Prostate gland (tissue), 2 donors: ENCODE results near the gene FAM149B1. TPM values are rescaled to one million over a fixed set of nuclear protein-coding genes. Genes with fewer than 3 reads are reported as not detected.

ENCODE experiments used
- DNase-seq: peaks from one replicate; pipeline ENCODE4 v3.0.0-alpha.2; 2019; ENCODE audit warnings: low spot score
- H3K27ac ChIP-seq, 2 donors: fragments of 200-600 bp; sonication (generic); 2 replicates each; pipeline ENCODE4 v1.5.1; 2017 to 2019
- H3K27me3 ChIP-seq: fragments of 200-600 bp; sonication (generic); replicated peaks from 2 replicates; pipeline ENCODE4 v1.5.1; 2019; ENCODE audit not compliant: insufficient read depth
- H3K36me3 ChIP-seq, 2 donors: fragments of 200-600 bp; sonication (generic); 1 replicate in 1 of 2; 2 replicates in 1 of 2; pipeline versions ENCODE4 v1.5.1 to v1.8.1; 2017 to 2019
- H3K4me1 ChIP-seq: fragments of 200-600 bp; sonication (generic); replicated peaks from 2 replicates; pipeline ENCODE4 v1.5.1; 2019
- H3K4me3 ChIP-seq, 2 donors: fragments of 200-600 bp; sonication (generic); 2 replicates each; pipeline ENCODE4 v1.5.1; 2017 to 2019
- H3K9me3 ChIP-seq: fragments of 200-600 bp; sonication (generic); 2 replicates; pipeline ENCODE4 v1.5.1; 2017
- CTCF ChIP-seq, 4 experiments: fragments of 200-600 bp in 2 of 4; fragments of 450-650 bp in 2 of 4; sonication (generic) in 2 of 4; IDR thresholded peaks; 1 replicate in 3 of 4; 2 replicates in 1 of 4; pipeline ENCODE4 v1.5.1; 2016 to 2019; ENCODE audit warnings: antibody characterized with exemption in 4 of 4, mild to moderate bottlenecking in 2 of 4, moderate library complexity in 2 of 4
- POLR2A ChIP-seq: fragments of 450-650 bp; IDR thresholded peaks from one replicate; pipeline ENCODE4 v1.6.1; 2016; ENCODE audit warnings: antibody characterized with exemption, mild to moderate bottlenecking
- POLR2AphosphoS5 ChIP-seq: sonication (generic); formaldehyde crosslinking; IDR thresholded peaks from one replicate; pipeline ENCODE4 v1.6.1; 2017; ENCODE audit warnings: antibody characterized with exemption
- WGBS: methylation state at CpG from one replicate; pipeline ENCODE4 v1.1.5; 2018; 5-methylcytosine and 5-hydroxymethylcytosine counted together
- intact Hi-C: fragments of 100-400 bp; cut with DNase I; formaldehyde crosslinking; loops from one replicate; pipeline ENCODE4 v1.14.2; 2022
- total RNA-seq, 2 donors: library from RNA; depleted of rRNA; stranded (reverse); fragments of >200 nt; gene quantifications; one replicate each; pipeline ENCODE4 v1.1.0, GENCODE V29; 2016

FAM149B1 gene
- total RNA-seq, 2 donors from 2014 or later: 15.8 to 17.7 TPM

GRCh38 chr10:73262880-73263555 is 95.1 kb downstream of the FAM149B1 start:
- Histone ChIP-seq H3K9me3 (no peaks in the 10 kb centered on the region), H3K4me1 (no peaks in the 10 kb centered on the region), H3K36me3 (no peaks in the 10 kb centered on the region), H3K27ac (no peak overlapping the region), H3K27me3 (no peaks in the 10 kb centered on the region), H3K4me3 (no peak overlapping the region)
- WGBS: 58% methylated on average over 5 of the region's 5 CpGs
- no peak for TF ChIP-seq POLR2AphosphoS5
- no peak for TF ChIP-seq POLR2A
- TF ChIP-seq CTCF (IDR thresholded peaks at IDR 0.05): no peak
- intact Hi-C loops: no loop called here
- no peak for DNase-seq

GRCh38 chr10:73263693-73264347 is 95.9 kb downstream of the FAM149B1 start:
- intact Hi-C loops: no loop called here
- WGBS: 35% methylated on average over 1 of the region's 1 CpG

DNA sequence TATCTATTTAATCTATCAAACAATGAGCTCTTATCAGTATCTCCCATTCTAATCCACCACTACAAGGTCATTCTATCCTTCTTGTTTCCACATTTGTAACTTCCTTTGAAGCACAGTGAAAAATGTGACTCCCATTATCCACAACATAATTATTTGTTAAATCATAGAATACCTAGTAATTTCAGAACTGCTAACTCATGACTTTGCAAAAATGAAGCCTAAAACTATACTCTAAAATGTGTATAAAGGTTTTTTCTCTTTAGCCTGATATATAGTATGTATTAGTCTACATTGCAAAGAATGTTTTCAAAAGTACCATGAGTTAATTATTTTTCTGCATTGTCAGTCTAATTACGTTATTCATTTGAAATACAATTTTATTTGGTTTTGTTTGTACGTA is 96.5 kb downstream of the FAM149B1 start:
- H3K36me3 ChIP-seq: no peaks in the 10 kb centered on the region
- DNase-seq: no peak
- H3K4me3 ChIP-seq: no peak overlapping the region
- H3K27ac ChIP-seq: no peak overlapping the region
- TF ChIP-seq POLR2A (no peak), POLR2AphosphoS5 (no peak), CTCF (IDR thresholded peaks at IDR 0.05) (no peak)
- no peaks in the 10 kb centered on the region for H3K27me3 ChIP-seq
- no peaks in the 10 kb centered on the region for H3K4me1 ChIP-seq
- 90% methylated on average over 2 of the region's 2 CpGs for WGBS
- intact Hi-C loops: no loop called here
- H3K9me3 ChIP-seq: no peaks in the 10 kb centered on the region

More at GRCh38 chr10:73263693-73264347, 95.9 kb downstream of the FAM149B1 start:
- Histone ChIP-seq H3K27ac (no peak overlapping the region), H3K9me3 (no peaks in the 10 kb centered on the region), H3K4me1 (no peaks in the 10 kb centered on the region), H3K4me3 (no peak overlapping the region), H3K27me3 (no peaks in the 10 kb centered on the region), H3K36me3 (no peaks in the 10 kb centered on the region)
- DNase-seq: no peak
- TF ChIP-seq POLR2A: no peak
- peak in 3 of 4 experiments; percentile 20 to 51 (median 31) for TF ChIP-seq CTCF (IDR thresholded peaks at IDR 0.05)

DNA sequence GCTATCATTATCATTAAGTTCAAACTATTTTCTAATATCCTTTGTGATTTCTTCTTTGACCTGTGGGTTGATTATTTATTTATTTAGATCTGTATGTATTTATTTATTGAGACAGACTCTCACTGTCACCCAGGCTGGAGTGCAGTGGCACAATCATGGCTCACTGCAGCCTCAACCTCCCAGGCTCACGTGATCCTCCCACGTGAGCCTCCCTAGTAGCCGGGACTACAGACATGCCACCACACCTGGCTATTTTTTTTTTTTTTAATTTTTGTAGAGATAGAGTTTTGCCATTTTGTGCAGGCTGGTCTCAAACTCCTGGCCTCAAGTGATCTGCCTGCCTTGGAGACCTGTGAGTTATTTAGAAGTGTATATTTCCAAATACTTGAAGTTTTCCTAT is 113.2 kb downstream of the FAM149B1 start:
- Histone ChIP-seq H3K4me3 (no peak overlapping the region), H3K36me3 (no peaks in the 10 kb centered on the region), H3K9me3 (no peaks in the 10 kb centered on the region), H3K4me1 (no peaks in the 10 kb centered on the region), H3K27ac (no peak overlapping the region), H3K27me3 (no peaks in the 10 kb centered on the region)
- 99% methylated on average over 3 of the region's 3 CpGs for WGBS
- DNase-seq: no peak
- TF ChIP-seq POLR2A (no peak), POLR2AphosphoS5 (no peak), CTCF (IDR thresholded peaks at IDR 0.05) (no peak)
- intact Hi-C loops: no loop called here

- Histone ChIP-seq H3K36me3 (no peaks in the 10 kb centered on the region), H3K4me1 (no peaks in the 10 kb centered on the region), H3K4me3 (no peak overlapping the region), H3K9me3 (no peaks in the 10 kb centered on the region), H3K27ac (no peak overlapping the region), H3K27me3 (no peaks in the 10 kb centered on the region)
- intact Hi-C loops: no loop called here
- WGBS: 86% methylated on average over 1 of the region's 1 CpG
- no peak for TF ChIP-seq CTCF (IDR thresholded peaks at IDR 0.05)
- TF ChIP-seq POLR2AphosphoS5: no peak
- DNase-seq: no peak
Measured at GRCh38 chr10:73287441-73287840, 119.5 kb downstream of the FAM149B1 start.
